GM12801 (cell line): Measurements from ENCODE around the gene CLASP2.

Experiments
- CTCF ChIP-seq: IDR thresholded peaks from one replicate; pipeline ENCODE4 v1.5.1; 2011; ENCODE audit warnings: control low read depth; ENCODE audit not compliant: insufficient read length; ENCODE audit errors: extremely low read depth

The CLASP2 gene

GRCh38 chr3:33687406-33688010, 30.5 kb downstream of the CLASP2 start:
- no peak for TF ChIP-seq CTCF

GRCh38 chr3:33682770-33683169, 35.3 kb downstream of the CLASP2 start:
- TF ChIP-seq CTCF: no peak

GRCh38 chr3:33681667-33682066, 36.4 kb downstream of the CLASP2 start:
- no peak for TF ChIP-seq CTCF

GRCh38 chr3:33678073-33678472, 40.0 kb downstream of the CLASP2 start:
- TF ChIP-seq CTCF: no peak

GRCh38 chr3:33668618-33669017, 49.4 kb downstream of the CLASP2 start:
- TF ChIP-seq CTCF: no peak

- TF ChIP-seq CTCF: no peak
These were observed 52.8 kb downstream of the CLASP2 start for GRCh38 chr3:33665294-33665693.

- TF ChIP-seq CTCF: no peak
These were observed 53.9 kb downstream of the CLASP2 start for GRCh38 chr3:33664195-33664594.
